ENCODE data around the gene CAMKMT.

The CAMKMT gene

GRCh38 chr2:44549099-44549471 lies 187.3 kb downstream of the CAMKMT start:
- TF ChIP-seq CTCF (conservative IDR thresholded peaks at IDR 0.05; ENCODE audit: low read depth) = no peak
- POLR2A ChIA-PET (ENCODE audit: low non-redundant PET) = no interaction called here
- no peak overlapping the region for H3K27ac ChIP-seq
- peak; percentile 82 for DNase-seq (ENCODE audit: low spot score)
- CTCF ChIA-PET = interaction anchor here (1.2 kb wide), 1 partner anchor 69 kb away, joined by 4 read pairs; no protein-coding TSS in a partner anchor

GRCh38 chr2:44549856-44550255 lies 188.1 kb downstream of the CAMKMT start:
- no peak for TF ChIP-seq CTCF (conservative IDR thresholded peaks at IDR 0.05; ENCODE audit: low read depth)
- DNase-seq (ENCODE audit: low spot score) = peak; percentile 26
- H3K27ac ChIP-seq = no peak overlapping the region; the same call in 1 of the 2 replicates
- ChIA-PET CTCF (no interaction called here), POLR2A (ENCODE audit: low non-redundant PET) (no interaction called here)

GRCh38 chr2:44550561-44550960 lies 188.8 kb downstream of the CAMKMT start:
- CTCF ChIA-PET = no interaction called here
- TF ChIP-seq CTCF (conservative IDR thresholded peaks at IDR 0.05; ENCODE audit: low read depth) = no peak
- POLR2A ChIA-PET (ENCODE audit: low non-redundant PET) = no interaction called here
- H3K27ac ChIP-seq = no peak overlapping the region
- peak; percentile 9 for DNase-seq (ENCODE audit: low spot score)

- no peak overlapping the region for H3K27ac ChIP-seq
- ChIA-PET CTCF (no interaction called here), POLR2A (ENCODE audit: low non-redundant PET) (no interaction called here)
- no peak for DNase-seq (ENCODE audit: low spot score)
- no peak for TF ChIP-seq CTCF (conservative IDR thresholded peaks at IDR 0.05; ENCODE audit: low read depth)
Observed at GRCh38 chr2:44551497-44551896, 189.8 kb downstream of the CAMKMT start.

- ChIA-PET CTCF (interaction anchor here (1.5 kb wide), 1 partner anchor 74 kb away, joined by 3 read pairs; no protein-coding TSS in a partner anchor), POLR2A (ENCODE audit: low non-redundant PET) (no interaction called here)
- TF ChIP-seq CTCF (conservative IDR thresholded peaks at IDR 0.05; ENCODE audit: low read depth) = no peak
- DNase-seq (ENCODE audit: low spot score) = peak; percentile 25
- H3K27ac ChIP-seq = peak overlapping the region; percentile 24; the same call in 1 of the 2 replicates
Observed at GRCh38 chr2:44553456-44553855, 191.7 kb downstream of the CAMKMT start.

- CTCF ChIA-PET = interaction anchor here (0.6 kb wide), 1 partner anchor 125 kb away, joined by 5 read pairs; no protein-coding TSS in a partner anchor
- POLR2A ChIA-PET (ENCODE audit: low non-redundant PET) = no interaction called here
- no peak for TF ChIP-seq CTCF (conservative IDR thresholded peaks at IDR 0.05; ENCODE audit: low read depth)
- DNase-seq (ENCODE audit: low spot score) = no peak
- H3K27ac ChIP-seq = no peak overlapping the region
Observed at GRCh38 chr2:44555700-44556099, 194.0 kb downstream of the CAMKMT start.

GRCh38 chr2:44559108-44559507 lies 197.4 kb downstream of the CAMKMT start:
- POLR2A ChIA-PET (ENCODE audit: low non-redundant PET) = no interaction called here
- CTCF ChIA-PET = no interaction called here
- no peak for DNase-seq (ENCODE audit: low spot score)
- H3K27ac ChIP-seq = no peak overlapping the region
- no peak for TF ChIP-seq CTCF (conservative IDR thresholded peaks at IDR 0.05; ENCODE audit: low read depth)

Measured in RWPE1 (cell line).